H9 (cell line): ENCODE results near the gene DNAJC17. TPM values are rescaled to one million over a fixed set of nuclear protein-coding genes. Genes with fewer than 3 reads are reported as not detected.

Experiments used
- DNase-seq: peaks from one replicate; pipeline ENCODE4 v3.0.0-alpha.2; 2017
- H2AFZ ChIP-seq: one replicate; pipeline ENCODE4 v1.6.1; 2013; ENCODE audit warnings: mild to moderate bottlenecking, low read length, control low read depth, moderate library complexity
- H2AK5ac ChIP-seq: 2 replicates; pipeline ENCODE4 v1.6.1; 2013; ENCODE audit warnings: low read length, control low read depth, mixed read lengths; ENCODE audit not compliant: insufficient read length
- H2BK120ac ChIP-seq: one replicate; pipeline ENCODE4 v1.6.1; 2013; ENCODE audit warnings: low read depth, mild to moderate bottlenecking, low read length, control low read depth, inconsistent platforms; ENCODE audit not compliant: poor library complexity, severe bottlenecking
- H2BK12ac ChIP-seq: 2 replicates; pipeline ENCODE4 v1.6.1; 2013; ENCODE audit warnings: low read length, control low read depth, mixed read lengths, low read depth; ENCODE audit not compliant: insufficient read length
- H2BK15ac ChIP-seq: 2 replicates; pipeline ENCODE4 v1.6.1; 2013; ENCODE audit warnings: low read depth, low read length, control low read depth
- H2BK20ac ChIP-seq: one replicate; pipeline ENCODE4 v1.6.1; 2013; ENCODE audit warnings: low read depth, mild to moderate bottlenecking, low read length, control low read depth, inconsistent platforms; ENCODE audit not compliant: poor library complexity, severe bottlenecking
- H2BK5ac ChIP-seq: 2 replicates; pipeline ENCODE4 v1.6.1; 2013; ENCODE audit warnings: low read length, control low read depth, mixed read lengths; ENCODE audit not compliant: insufficient read length
- H3K14ac ChIP-seq: 2 replicates; pipeline ENCODE4 v1.6.1; 2013; ENCODE audit warnings: low read length, control low read depth; ENCODE audit not compliant: insufficient read depth
- H3K18ac ChIP-seq: 2 replicates; pipeline ENCODE4 v1.6.1; 2013; ENCODE audit warnings: low read depth, mild to moderate bottlenecking, mixed read lengths, low read length, control low read depth; ENCODE audit not compliant: insufficient read length
- H3K23ac ChIP-seq: 2 replicates; pipeline ENCODE4 v1.6.1; 2013; ENCODE audit warnings: low read length, control low read depth, mixed read lengths, low read depth; ENCODE audit not compliant: insufficient read length
- H3K23me2 ChIP-seq: 2 replicates; pipeline ENCODE4 v1.6.1; 2013; ENCODE audit warnings: low read depth, mild to moderate bottlenecking, mixed read lengths, low read length, control low read depth; ENCODE audit not compliant: insufficient read length, poor library complexity, severe bottlenecking
- H3K27ac ChIP-seq: 2 replicates; pipeline ENCODE4 v1.5.1; 2013; ENCODE audit warnings: low read length, control low read depth, mixed read lengths, low read depth; ENCODE audit not compliant: insufficient read length
- H3K27me3 ChIP-seq: 2 replicates; pipeline ENCODE4 v1.6.1; 2013; ENCODE audit warnings: low read length, control low read depth, inconsistent platforms; ENCODE audit not compliant: insufficient read depth
- H3K4ac ChIP-seq: 2 replicates; pipeline ENCODE4 v1.6.1; 2013; ENCODE audit warnings: low read depth, mild to moderate bottlenecking, control low read depth, inconsistent platforms, low read length, moderate library complexity
- H3K4me1 ChIP-seq: 2 replicates; pipeline ENCODE4 v1.6.1; 2013; ENCODE audit warnings: low read length, control low read depth, inconsistent platforms; ENCODE audit not compliant: insufficient read depth
- H3K4me2 ChIP-seq: 2 replicates; pipeline ENCODE4 v1.6.1; 2013; ENCODE audit warnings: low read length, control low read depth, mixed read lengths; ENCODE audit not compliant: insufficient read length, insufficient read depth
- H3K56ac ChIP-seq: 2 replicates; pipeline ENCODE4 v1.6.1; 2013; ENCODE audit warnings: low read depth, mild to moderate bottlenecking, mixed read lengths, low read length, control low read depth; ENCODE audit not compliant: insufficient read length
- H3K79me1 ChIP-seq: 2 replicates; pipeline ENCODE4 v1.6.1; 2013; ENCODE audit warnings: low read depth, mild to moderate bottlenecking, moderate library complexity, low read length, control low read depth, inconsistent platforms; ENCODE audit not compliant: insufficient read depth, poor library complexity, severe bottlenecking
- H3K79me2 ChIP-seq: 2 replicates; pipeline ENCODE4 v1.6.1; 2013; ENCODE audit warnings: low read length, control low read depth, inconsistent platforms; ENCODE audit not compliant: insufficient read depth
- H3K9ac ChIP-seq: 2 replicates; pipeline ENCODE4 v1.6.1; 2013; ENCODE audit warnings: low read length, control low read depth, mixed read lengths; ENCODE audit not compliant: insufficient read length; ENCODE audit errors: extremely low read depth
- H3K9me3 ChIP-seq: one replicate; pipeline ENCODE4 v1.6.1; 2013; ENCODE audit warnings: low read depth, low read length, inconsistent platforms; ENCODE audit not compliant: control insufficient read depth
- H3T11ph ChIP-seq: one replicate; pipeline ENCODE4 v1.6.1; 2013; ENCODE audit warnings: mild to moderate bottlenecking, low read length, control low read depth, inconsistent platforms
- H4K20me1 ChIP-seq: one replicate; pipeline ENCODE4 v1.6.1; 2013; ENCODE audit not compliant: control insufficient read depth, insufficient read length, insufficient read depth
- H4K5ac ChIP-seq: 2 replicates; pipeline ENCODE4 v1.6.1; 2013; ENCODE audit warnings: low read depth, mild to moderate bottlenecking, mixed read lengths, low read length, control low read depth; ENCODE audit not compliant: insufficient read length
- H4K8ac ChIP-seq: replicated peaks from 2 replicates; pipeline ENCODE4 v1.6.1; 2013; ENCODE audit warnings: low read length, control low read depth, mixed read lengths, low read depth; ENCODE audit not compliant: insufficient read length
- H4K91ac ChIP-seq: 2 replicates; pipeline ENCODE4 v1.6.1; 2013; ENCODE audit warnings: low read depth, mild to moderate bottlenecking, moderate library complexity, mixed read lengths, low read length, control low read depth; ENCODE audit not compliant: insufficient read length
- H3K27ac Mint-ChIP-seq, 3 experiments: 2 replicates in 2 of 3; 3 replicates in 1 of 3; pipeline ENCODE4 v1.8.0; 2020 to 2021; ENCODE audit warnings: mixed read lengths in 3 of 3, mild to moderate bottlenecking in 1 of 3, moderate library complexity in 1 of 3
- H3K27me3 Mint-ChIP-seq: 2 replicates; pipeline ENCODE4 v1.8.0; 2021; ENCODE audit warnings: low read depth, mild to moderate bottlenecking, moderate library complexity, mixed read lengths
- H3K36me3 Mint-ChIP-seq, 3 experiments: 2 replicates in 2 of 3; 3 replicates in 1 of 3; pipeline ENCODE4 v1.8.0; 2020 to 2021; ENCODE audit warnings: low read depth in 3 of 3, mixed read lengths in 3 of 3; ENCODE audit not compliant: insufficient read depth in 1 of 3
- H3K4me1 Mint-ChIP-seq, 2 experiments: 2 replicates each; pipeline ENCODE4 v1.8.0; 2020; ENCODE audit warnings: mixed read lengths in 2 of 2
- H3K4me3 Mint-ChIP-seq, 2 experiments: 2 replicates in 1 of 2; 3 replicates in 1 of 2; pipeline ENCODE4 v1.8.0; 2020 to 2021; ENCODE audit warnings: mild to moderate bottlenecking in 2 of 2, mixed read lengths in 2 of 2, moderate library complexity in 1 of 2
- H3K9me3 Mint-ChIP-seq, 2 experiments: 2 replicates in 1 of 2; 3 replicates in 1 of 2; pipeline ENCODE4 v1.8.0; 2020; ENCODE audit warnings: mild to moderate bottlenecking in 2 of 2, mixed read lengths in 2 of 2, moderate library complexity in 1 of 2
- WGBS: extraction: QIAGEN DNeasy Blood & Tissue Kit; methylation state at CpG from one replicate; pipeline ENCODE4 v1.1.7; 2013; ENCODE audit warnings: missing lambda C conversion rate, low lambda C conversion rate, mixed read lengths; ENCODE audit not compliant: insufficient read length; ENCODE audit errors: extremely low coverage; 5-methylcytosine and 5-hydroxymethylcytosine counted together
- total RNA-seq: library from RNA; stranded (reverse); gene quantifications from 2 replicates; pipeline ENCODE4 v1.2.1, GENCODE V29; 2021
- TF ChIP-seq, protein P1 (sequence below): fragments of 200-600 bp; sonication (generic); conservative IDR thresholded peaks from 3 replicates; pipeline ENCODE4 v1.8.0; 2021; ENCODE audit warnings: antibody characterized with exemption, mild to moderate bottlenecking

DNAJC17 gene
- total RNA-seq, 1 experiment from 2014 or later, result 38.3 TPM

GRCh38 chr15:40775740-40776536 is 31.3 kb downstream of the DNAJC17 start:
- Histone ChIP-seq H2BK120ac (no peak overlapping the region), H2BK15ac (no peak overlapping the region), H3K9ac (no peak overlapping the region), H3K79me2 (no peaks in the 10 kb centered on the region), H3K23me2 (no peaks in the 10 kb centered on the region), H4K8ac (no peak overlapping the region), H3K27ac (no peak overlapping the region), H3K9me3 (no peaks in the 10 kb centered on the region), H3K4ac (no peak overlapping the region), H2BK5ac (no peak overlapping the region), H4K20me1 (no peaks in the 10 kb centered on the region), H3K14ac (no peak overlapping the region), H3K18ac (no peak overlapping the region), H2BK12ac (no peak overlapping the region), H3T11ph (no peak overlapping the region), H2AK5ac (no peak overlapping the region), H4K91ac (no peak overlapping the region), H3K56ac (no peak overlapping the region), H2BK20ac (no peak overlapping the region), H3K4me1 (no peaks in the 10 kb centered on the region), H3K27me3 (no peaks in the 10 kb centered on the region), H2AFZ (no peak overlapping the region), H4K5ac (no peak overlapping the region), H3K79me1 (no peaks in the 10 kb centered on the region), H3K4me2 (no peak overlapping the region), H3K23ac (no peak overlapping the region)
- no CpG with 5 or more reads among the region's 14 CpGs for WGBS
- no peaks in the 10 kb centered on the region for H3K9me3 Mint-ChIP-seq
- DNase-seq, result no peak
- TF ChIP-seq, protein P1, sequence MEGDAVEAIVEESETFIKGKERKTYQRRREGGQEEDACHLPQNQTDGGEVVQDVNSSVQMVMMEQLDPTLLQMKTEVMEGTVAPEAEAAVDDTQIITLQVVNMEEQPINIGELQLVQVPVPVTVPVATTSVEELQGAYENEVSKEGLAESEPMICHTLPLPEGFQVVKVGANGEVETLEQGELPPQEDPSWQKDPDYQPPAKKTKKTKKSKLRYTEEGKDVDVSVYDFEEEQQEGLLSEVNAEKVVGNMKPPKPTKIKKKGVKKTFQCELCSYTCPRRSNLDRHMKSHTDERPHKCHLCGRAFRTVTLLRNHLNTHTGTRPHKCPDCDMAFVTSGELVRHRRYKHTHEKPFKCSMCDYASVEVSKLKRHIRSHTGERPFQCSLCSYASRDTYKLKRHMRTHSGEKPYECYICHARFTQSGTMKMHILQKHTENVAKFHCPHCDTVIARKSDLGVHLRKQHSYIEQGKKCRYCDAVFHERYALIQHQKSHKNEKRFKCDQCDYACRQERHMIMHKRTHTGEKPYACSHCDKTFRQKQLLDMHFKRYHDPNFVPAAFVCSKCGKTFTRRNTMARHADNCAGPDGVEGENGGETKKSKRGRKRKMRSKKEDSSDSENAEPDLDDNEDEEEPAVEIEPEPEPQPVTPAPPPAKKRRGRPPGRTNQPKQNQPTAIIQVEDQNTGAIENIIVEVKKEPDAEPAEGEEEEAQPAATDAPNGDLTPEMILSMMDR, result no peak
- H3K36me3 Mint-ChIP-seq, result peaks cover 11 to 60% (median 42%) of the 10 kb centered on the region in 3 experiments; a peak in 6 of 7 replicates
- no peaks in the 10 kb centered on the region; the same call in 1 of the 2 replicates for H3K27me3 Mint-ChIP-seq
- no peak overlapping the region for H3K27ac Mint-ChIP-seq
- no peak overlapping the region for H3K4me3 Mint-ChIP-seq
- no peaks in the 10 kb centered on the region for H3K4me1 Mint-ChIP-seq
